Activated gamma-delta T cell treated with Interleukin-2 at 50 U/mL for 16 hours (primary cell): ENCODE data around the gene OCA2.

Source experiments
- DNase-seq: peaks from one replicate; pipeline ENCODE4 v3.0.0-alpha.2; 2020

OCA2 gene

DNA sequence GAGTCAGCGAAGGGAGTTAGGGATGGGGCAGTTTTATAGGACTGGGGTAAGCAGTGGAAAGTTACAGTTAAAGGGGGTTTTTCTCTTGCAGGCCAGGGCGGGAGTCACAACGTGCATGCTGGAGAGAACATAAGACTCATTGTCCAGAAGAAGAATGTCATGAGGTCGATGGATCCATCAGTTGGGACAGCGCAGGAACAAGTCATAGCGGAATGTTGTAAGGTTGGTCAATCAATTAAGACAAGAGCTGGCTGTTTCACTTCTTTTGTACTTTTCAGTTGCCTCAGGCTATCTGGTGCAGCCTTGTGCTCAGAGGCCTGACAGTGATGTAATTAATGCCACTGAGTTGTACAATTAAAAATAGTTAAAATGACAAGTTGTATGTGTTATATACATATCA lies 165.6 kb downstream of the OCA2 start:
- no peak for DNase-seq

DNA sequence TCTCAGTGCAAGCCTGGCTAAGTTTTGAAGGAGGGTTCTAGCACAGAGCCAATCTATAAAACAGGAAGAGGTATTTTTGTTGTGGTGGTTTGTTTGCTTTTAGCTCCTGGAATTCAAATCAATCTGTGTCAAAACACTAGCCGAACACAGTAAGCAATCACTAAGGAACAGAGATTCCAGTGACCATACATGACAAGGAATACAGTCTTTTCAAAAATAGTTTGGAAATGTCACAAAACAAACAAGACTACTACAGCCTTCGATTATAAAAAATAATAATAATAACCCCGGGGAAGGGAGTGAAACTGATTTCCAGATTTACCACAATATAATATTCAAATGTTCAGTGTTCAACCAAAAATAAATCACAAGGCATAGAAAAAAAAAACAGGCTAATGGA lies 166.5 kb downstream of the OCA2 start:
- DNase-seq = no peak

- DNase-seq = no peak
Measured at GRCh38 chr15:27928386-27928785, 170.7 kb downstream of the OCA2 start.

DNA sequence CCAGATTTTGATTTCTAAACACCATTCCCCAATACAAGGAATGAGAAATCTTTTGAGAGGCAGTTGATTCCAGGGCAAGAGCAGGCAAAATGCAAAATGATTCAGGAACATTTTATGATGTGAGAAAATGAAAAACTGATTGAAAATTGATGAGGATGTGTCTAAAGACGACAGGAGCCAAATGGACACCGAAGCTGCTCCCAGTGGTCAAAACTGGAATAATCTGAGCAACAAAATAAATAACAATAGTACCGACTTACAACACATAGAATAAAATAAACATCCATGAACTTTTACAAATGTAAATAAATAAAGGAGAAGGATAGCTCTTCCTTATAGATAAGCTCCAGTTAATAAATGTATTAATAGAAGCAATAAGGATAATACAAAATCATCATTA lies 186.8 kb downstream of the OCA2 start:
- DNase-seq = no peak

DNA sequence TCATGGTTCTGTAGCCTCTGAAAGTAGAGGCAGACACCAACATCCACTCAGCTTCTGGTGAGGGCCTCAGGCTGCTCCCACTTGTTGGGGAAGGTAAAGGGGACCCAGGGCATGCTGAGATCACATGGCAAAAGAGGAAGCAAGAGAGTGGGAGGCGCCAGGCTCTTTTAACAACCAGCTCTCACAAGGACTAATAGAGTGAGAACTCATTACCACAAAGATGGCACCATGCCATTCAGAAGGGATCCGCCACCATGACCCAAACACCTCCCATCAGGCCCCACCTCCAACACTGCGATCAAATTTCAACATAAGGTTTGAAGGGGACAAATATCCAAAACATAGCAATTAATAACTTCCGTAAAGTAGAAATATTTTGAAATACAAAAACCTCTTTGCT lies 192.3 kb downstream of the OCA2 start:
- no peak for DNase-seq

DNA sequence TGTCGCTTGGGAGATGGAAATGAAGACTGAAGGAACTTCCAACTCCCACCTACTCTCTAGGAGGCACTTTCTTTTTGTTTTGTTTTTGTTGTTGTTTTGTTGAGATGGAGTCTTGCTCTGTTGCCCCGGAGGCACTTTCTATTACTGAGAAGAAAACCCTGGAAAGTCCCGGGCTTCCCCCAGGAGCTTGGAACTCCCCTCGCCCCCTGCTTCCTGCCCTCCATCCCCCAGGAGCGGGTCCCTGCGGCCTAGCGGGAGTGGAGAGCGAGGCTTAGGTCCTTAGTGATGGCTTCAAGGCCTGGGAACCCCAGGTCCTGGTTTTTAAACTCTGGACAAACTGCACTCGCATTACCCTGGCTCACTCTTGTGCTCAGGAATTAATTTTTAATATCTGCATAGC lies 195.7 kb downstream of the OCA2 start:
- DNase-seq = no peak

DNA sequence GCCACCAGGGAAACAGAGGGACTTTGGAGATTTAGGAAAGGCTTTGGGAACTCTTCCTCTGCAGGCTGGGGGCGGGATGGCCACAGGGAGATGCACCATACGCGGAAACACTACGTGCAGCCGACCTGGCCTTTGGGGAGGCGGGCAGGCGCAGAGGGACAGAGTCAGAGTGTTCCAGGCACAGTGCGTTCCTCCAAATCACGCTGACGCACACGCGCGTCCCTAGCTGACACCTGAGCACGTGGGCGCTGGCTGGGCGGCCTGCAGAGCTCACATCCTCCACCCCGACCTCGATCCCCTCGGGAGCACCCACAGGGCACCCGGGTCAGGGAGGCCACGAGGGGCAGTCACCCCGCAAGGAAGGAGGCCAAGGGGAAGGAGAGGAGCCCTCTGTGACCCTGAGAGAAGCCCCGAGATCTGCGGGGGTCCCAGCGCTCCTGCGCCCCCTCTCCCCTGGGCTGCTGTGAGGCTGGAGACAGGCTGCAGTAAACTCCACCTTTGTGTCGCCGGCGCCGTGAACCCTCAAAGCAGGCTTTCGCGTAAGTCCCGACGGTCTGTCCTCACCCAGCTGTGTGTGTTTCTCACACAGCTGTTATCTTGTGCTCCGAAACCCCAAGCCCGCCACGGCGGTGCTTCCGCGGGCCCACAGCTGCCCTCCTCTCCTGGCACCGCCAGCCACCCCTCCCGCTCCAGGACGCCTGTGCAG lies 196.3 kb downstream of the OCA2 start:
- DNase-seq = no peak

DNA sequence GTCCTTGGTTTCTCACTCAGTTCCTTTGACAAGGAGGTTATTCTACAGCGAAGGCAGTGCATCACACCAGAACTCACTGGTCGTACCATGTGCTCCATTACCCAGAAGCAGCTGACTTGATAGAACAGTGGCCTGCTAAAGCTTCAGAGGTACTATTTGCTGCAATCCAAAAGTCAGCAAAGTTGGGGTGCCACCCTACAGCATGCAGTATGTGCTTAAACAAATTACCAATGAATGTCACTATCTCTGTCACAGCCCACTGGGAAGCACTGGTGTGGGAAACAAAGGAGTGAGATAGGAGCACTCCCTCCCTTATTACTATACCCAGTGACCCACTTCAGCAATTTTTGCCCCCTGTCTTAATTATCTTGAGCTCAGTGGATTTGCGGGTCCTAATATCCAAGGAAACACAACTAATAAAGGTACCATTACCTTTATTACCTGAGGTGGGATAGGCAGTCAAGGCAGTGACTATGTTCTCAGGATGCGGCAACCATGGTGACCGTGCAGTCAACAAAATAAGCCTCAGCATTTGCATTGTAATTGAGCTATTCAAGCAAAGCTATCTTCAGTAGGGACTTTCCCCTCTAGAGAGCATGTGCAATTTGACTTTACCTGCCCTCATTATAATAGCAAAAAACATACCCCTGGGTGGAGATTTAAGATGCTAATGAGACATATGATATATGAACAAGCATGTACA lies 199.4 kb downstream of the OCA2 start:
- no peak for DNase-seq

DNA sequence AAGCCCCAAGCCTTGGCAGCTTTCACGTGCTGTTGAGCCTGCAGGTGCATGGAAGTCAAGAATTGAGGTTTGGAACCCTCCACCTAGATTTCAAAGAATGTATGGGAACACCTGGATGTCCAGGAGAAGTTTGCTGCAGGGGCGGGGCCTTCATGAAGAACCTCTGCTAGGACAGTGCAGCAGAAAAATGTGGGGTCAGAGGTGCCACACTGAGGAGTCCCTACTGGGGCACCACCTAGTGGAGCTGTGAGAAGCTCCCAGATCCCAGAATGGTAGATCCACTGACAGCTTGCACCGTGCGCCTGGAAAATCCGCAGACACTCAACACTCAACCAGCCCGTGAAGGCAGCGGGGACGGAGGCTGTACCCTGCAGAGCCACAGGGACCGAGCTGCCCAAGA lies 201.6 kb downstream of the OCA2 start:
- no peak for DNase-seq

DNA sequence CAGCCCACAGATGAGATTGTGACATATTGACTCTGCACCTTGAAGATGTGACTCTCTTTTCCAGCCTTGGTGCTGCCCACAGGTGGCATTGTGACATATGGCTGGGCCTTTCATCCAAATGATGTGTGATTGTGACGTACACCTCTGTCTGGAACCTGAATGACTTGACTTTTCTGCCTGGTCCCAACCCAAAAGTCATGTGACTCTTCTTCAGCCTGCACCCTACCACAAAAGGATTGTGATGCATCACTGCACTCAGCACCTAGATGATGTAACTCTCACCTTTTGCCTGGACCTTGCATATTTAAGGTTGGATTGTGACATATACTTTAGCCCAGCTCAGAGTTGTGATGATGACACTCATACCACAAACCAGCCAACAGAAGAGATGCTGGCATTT lies 204.5 kb downstream of the OCA2 start:
- DNase-seq = no peak

DNA sequence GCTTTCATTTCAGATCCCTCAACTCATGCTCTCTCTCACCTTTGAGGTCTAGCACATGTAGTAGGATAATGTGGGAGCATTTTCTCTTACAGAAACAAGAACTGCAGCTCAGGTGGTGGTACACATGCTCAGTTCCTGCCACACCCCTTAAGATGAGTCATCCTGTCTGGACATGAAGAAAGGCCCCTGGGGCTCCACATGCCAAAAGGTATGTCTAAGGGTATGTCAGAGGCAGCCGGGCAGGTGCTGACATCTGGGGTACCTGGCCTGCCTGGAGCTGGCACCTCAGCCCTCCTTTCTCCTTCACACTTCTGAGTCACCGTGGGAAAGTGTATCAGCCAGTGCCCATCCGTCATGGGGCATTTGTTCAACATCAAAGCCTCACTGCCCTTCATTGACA lies 209.9 kb downstream of the OCA2 start:
- no peak for DNase-seq

DNA sequence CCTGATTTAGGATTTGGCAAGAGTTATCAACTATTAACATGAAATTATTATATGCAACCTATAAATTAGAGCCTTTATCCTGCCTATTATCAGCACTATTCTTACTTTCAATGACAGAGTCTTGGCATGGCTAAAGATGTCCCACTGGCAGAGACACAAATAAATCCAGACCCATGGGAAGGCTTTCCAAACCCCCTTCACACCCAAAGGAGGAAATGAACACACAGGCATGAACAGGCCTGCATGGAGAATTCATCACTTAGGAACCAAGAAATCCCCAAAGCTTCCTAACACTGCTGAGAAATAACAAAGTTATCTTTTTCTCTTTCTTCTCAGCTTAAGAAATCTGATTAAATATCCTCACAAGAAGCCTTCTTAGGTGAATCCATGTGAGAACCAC lies 213.9 kb downstream of the OCA2 start:
- no peak for DNase-seq

GRCh38 chr15:27884726-27885125 lies 214.4 kb downstream of the OCA2 start:
- no peak for DNase-seq

DNA sequence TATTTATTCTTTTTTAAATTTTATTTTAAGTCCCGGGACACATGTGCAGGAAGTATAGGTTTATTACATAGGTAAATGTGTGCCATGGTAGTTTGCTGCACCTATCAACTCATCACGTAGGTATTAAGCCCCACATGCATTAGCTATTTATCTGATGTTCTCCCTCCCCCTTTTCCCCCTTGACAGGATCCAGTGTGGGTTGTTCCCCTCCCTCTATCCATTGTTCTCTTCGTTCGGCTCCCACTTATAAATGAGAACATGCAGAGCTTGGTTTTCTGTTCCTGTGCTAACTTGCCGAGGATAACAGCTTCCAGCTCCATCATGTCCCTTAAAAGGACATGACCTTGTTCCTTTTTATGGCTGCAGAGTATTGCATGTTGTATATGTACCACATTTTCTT lies 220.3 kb downstream of the OCA2 start:
- no peak for DNase-seq

GRCh38 chr15:27873828-27874227 lies 225.3 kb downstream of the OCA2 start:
- DNase-seq = no peak

DNA sequence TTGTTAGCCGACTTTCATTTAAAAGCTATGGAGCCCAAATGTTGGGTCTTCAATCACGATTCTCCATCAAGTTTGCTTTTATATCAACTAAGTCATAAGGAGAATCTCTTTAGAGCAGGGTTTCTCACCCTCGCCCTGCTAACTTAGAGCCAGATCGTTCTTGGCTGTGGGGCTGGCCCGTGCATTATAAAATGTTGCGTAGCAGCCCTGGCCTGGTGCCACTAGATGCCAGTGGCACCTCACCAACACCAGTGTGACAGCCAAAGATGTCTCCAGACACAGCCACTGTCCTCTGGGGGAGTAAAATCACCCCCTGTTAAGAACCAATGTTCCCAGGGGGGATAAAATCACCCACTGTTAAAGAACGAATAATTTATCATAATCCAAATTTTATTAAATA lies 226.1 kb downstream of the OCA2 start:
- no peak for DNase-seq

DNA sequence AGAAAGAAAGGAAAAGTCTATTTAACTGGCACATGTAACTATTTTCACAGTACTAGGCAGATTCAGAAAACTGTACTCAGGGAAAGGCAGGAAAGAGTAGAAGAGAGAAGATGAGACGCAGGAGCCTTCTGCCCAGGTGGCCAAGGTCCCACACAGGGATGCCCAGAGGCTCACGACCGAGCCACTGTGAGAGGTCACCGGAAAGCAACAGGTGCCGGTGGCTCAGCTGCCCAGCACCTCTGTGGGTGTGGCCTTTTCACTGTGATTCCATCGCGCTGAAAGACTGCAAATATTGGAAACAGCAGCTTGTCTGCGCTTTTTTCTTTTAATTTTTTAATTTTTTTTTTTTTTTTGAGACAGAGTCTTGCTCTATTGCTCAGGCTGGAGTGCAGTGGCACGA lies 226.8 kb downstream of the OCA2 start:
- DNase-seq = no peak

GRCh38 chr15:27871902-27872260 lies 227.2 kb downstream of the OCA2 start:
- DNase-seq = no peak

DNA sequence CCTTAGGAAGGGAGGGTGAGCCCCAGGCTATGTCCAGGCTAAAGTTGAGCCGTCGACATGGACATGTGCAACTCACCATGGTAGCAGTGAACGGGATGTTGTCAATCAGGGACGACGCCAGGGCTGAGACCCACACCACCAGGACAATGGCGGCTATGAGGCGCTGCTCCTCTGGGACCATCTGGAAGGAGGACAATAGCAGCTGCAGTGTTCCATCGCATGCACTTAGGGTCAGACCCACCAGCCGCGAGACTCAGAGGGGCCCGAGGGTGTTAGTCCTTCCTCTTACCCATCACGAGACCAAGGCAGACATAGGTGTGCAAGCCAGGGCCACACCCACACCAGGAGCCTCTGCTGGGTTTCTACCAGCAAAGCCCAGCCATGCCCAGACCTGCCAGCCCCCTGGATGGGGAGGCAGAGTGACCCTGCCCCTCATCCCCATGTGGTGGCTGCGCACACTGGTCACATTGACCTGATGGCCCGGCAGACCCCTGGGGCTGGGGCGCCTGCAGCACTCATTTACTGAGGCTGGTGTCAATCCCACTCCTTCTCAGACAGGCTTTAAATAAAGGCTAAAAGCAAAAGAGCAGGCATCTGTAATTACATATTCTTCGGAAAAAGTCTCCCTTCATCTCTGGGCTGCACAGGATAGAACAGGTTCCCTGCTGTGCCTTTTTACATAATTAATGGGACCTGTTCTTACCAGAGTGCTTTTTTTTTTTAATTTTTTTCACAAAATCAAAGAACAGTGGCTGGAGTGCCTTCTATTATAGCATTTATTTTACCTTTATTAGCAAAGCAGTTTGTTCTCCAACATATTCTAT lies 227.8 kb downstream of the OCA2 start:
- DNase-seq = no peak

GRCh38 chr15:27870320-27870719 lies 228.8 kb downstream of the OCA2 start:
- DNase-seq = no peak

DNA sequence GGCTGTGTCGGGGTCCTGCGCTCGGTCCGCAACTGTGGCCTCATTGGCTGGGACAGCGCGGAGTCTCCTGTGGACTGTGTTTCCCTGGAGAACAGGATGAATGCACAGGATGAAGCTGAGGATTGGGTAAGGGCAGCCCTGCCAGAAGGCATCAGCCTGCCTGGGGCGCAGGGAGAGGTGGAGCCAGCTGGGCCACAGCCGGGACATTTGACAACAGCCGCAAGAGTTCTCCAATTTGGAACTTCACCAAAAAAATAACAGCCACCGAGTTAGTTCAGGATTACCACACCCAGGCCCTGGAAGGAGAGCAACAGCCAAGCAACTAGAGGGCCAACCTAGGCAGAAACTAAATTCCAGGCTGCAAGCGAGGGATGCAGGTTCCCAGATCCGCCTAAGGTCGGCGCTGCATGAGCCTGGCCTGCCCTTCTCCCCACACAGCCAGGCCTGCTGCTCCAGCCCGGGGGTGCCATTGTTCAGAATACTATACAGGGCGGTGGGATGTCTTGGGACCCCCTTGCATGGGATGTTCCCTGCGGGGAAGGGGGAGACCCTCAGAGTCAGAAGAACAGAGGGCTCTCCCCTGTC lies 229.3 kb downstream of the OCA2 start:
- no peak for DNase-seq

GRCh38 chr15:27868828-27869404 lies 230.2 kb downstream of the OCA2 start:
- no peak for DNase-seq

DNA sequence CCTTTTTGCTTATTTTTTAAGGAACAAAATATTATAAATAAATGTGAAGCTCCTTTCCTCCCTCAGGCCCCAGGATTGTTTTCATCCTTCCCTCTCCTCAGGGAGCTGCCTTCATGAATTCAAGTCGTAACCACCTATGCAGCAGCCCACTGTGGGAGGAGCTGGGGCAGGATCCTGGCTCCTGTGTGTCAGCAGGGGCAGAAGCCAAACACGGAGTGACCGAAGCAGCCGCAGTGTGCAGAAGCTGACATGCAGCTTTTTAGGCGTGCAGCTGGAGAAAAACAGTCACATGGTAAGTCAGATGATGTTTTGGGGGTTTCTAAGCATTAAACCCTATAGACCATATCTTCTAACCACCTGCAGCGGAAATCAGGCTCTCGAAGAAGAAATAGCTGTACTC lies 231.3 kb downstream of the OCA2 start:
- DNase-seq = no peak
